ENCODE measurements around the gene PTPRO. TPM values are rescaled to one million over a fixed set of nuclear protein-coding genes. Genes with fewer than 3 reads are reported as not detected.
A peak's percentile ranks its signal among the peaks of the same experiment; 100 is the strongest.

The PTPRO gene
- polyA plus RNA-seq, 1 donor (not counting 4 experiments of a cell fraction or from before 2014, with no cell fraction given) = 0.17 TPM

DNA sequence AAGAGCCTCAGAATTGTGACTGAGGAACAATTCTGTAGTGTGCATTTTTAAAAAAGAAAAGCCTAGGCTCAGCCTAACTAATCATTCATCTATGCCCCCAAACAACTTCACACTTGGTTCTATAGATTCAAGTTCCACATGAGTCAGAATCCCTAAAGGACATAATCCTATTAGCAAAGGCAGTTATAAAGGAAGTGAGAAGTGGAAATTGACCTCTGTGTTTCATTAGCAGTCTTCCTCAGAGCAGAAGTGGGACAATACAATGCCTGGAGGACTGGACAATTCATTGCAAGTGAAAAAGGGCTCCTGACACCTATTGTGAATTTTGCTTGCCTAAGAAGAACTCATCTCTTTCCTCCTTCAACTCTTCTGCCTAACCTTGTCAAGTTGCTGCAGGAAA is 222.3 kb downstream of the PTPRO start:
- peaks cover 10% of the 10 kb centered on the region for H3K4me1 ChIP-seq (ENCODE audit: control insufficient read depth, extremely low read depth, insufficient read depth, low read length)
- H3K9me1 ChIP-seq (ENCODE audit: control insufficient read depth, extremely low read depth, insufficient read depth, low read length) = no peaks in the 10 kb centered on the region
- dilution Hi-C loops (cut with MboI; ENCODE audit: extremely low pct_ligation_motif_present, low sequenced_read_pairs) = no loop called here
- H3K9ac ChIP-seq (ENCODE audit: control insufficient read depth, extremely low read depth, insufficient read depth, low read length) = no peak overlapping the region
- FAIRE-seq = peak; percentile 41
- no peaks in the 10 kb centered on the region for H3K27me3 ChIP-seq (ENCODE audit: control insufficient read depth, extremely low read depth, insufficient read depth, low read length)
- no peaks in the 10 kb centered on the region for H3K9me3 ChIP-seq (ENCODE audit: control insufficient read depth, low read depth, low read length)
- H3K36me3 ChIP-seq (ENCODE audit: control insufficient read depth in 2 of 2, extremely low read depth in 1 of 2, insufficient read depth in 2 of 2, low read length in 2 of 2) = no peaks in the 10 kb centered on the region
- no peak overlapping the region for H3K27ac ChIP-seq (ENCODE audit: control insufficient read depth, insufficient read depth, low read length)
- H3K4me3 ChIP-seq (ENCODE audit: control insufficient read depth in 2 of 3, extremely low read depth in 1 of 3, insufficient read depth in 2 of 3, low read depth in 1 of 3, low read length in 3 of 3) = no peak overlapping the region
- H2AFZ ChIP-seq (ENCODE audit: control insufficient read depth, low read length) = no peak overlapping the region
- H3K79me2 ChIP-seq (ENCODE audit: control insufficient read depth, insufficient read depth, low read length) = no peaks in the 10 kb centered on the region
- TF ChIP-seq, protein P1, sequence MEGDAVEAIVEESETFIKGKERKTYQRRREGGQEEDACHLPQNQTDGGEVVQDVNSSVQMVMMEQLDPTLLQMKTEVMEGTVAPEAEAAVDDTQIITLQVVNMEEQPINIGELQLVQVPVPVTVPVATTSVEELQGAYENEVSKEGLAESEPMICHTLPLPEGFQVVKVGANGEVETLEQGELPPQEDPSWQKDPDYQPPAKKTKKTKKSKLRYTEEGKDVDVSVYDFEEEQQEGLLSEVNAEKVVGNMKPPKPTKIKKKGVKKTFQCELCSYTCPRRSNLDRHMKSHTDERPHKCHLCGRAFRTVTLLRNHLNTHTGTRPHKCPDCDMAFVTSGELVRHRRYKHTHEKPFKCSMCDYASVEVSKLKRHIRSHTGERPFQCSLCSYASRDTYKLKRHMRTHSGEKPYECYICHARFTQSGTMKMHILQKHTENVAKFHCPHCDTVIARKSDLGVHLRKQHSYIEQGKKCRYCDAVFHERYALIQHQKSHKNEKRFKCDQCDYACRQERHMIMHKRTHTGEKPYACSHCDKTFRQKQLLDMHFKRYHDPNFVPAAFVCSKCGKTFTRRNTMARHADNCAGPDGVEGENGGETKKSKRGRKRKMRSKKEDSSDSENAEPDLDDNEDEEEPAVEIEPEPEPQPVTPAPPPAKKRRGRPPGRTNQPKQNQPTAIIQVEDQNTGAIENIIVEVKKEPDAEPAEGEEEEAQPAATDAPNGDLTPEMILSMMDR (optimal IDR thresholded peaks at IDR 0.05 in 1 of 3, IDR thresholded peaks at IDR 0.05 in 1 of 3, conservative IDR thresholded peaks at IDR 0.05 in 1 of 3; ENCODE audit: extremely low read depth in 1 of 3, insufficient read depth in 2 of 3, low read length in 3 of 3) = no peak
- no peak for TF ChIP-seq EZH2 (IDR thresholded peaks at IDR 0.05; ENCODE audit: low read length)
- no peak for DNase-seq (ENCODE audit: low read depth, low spot score)
- no peaks in the 10 kb centered on the region for H4K20me1 ChIP-seq (ENCODE audit: control insufficient read depth, extremely low read depth, insufficient read depth, low read length)
- no peak overlapping the region for H3K4me2 ChIP-seq (ENCODE audit: control insufficient read depth, extremely low read depth, insufficient read depth, low read depth, low read length)

- Histone ChIP-seq H3K9ac (ENCODE audit: control insufficient read depth, extremely low read depth, insufficient read depth, low read length) (no peak overlapping the region), H3K79me2 (ENCODE audit: control insufficient read depth, insufficient read depth, low read length) (no peaks in the 10 kb centered on the region), H4K20me1 (ENCODE audit: control insufficient read depth, extremely low read depth, insufficient read depth, low read length) (no peaks in the 10 kb centered on the region), H3K4me1 (ENCODE audit: control insufficient read depth, extremely low read depth, insufficient read depth, low read length) (peaks cover 7% of the 10 kb centered on the region), H3K9me1 (ENCODE audit: control insufficient read depth, extremely low read depth, insufficient read depth, low read length) (no peaks in the 10 kb centered on the region), H3K4me3 (ENCODE audit: control insufficient read depth in 2 of 3, extremely low read depth in 1 of 3, insufficient read depth in 2 of 3, low read depth in 1 of 3, low read length in 3 of 3) (no peak overlapping the region), H3K4me2 (ENCODE audit: control insufficient read depth, extremely low read depth, insufficient read depth, low read depth, low read length) (no peak overlapping the region), H3K27me3 (ENCODE audit: control insufficient read depth, extremely low read depth, insufficient read depth, low read length) (no peaks in the 10 kb centered on the region), H3K9me3 (ENCODE audit: control insufficient read depth, low read depth, low read length) (no peaks in the 10 kb centered on the region), H2AFZ (ENCODE audit: control insufficient read depth, low read length) (no peak overlapping the region), H3K27ac (ENCODE audit: control insufficient read depth, insufficient read depth, low read length) (no peak overlapping the region), H3K36me3 (ENCODE audit: control insufficient read depth in 2 of 2, extremely low read depth in 1 of 2, insufficient read depth in 2 of 2, low read length in 2 of 2) (no peaks in the 10 kb centered on the region)
- no peak for TF ChIP-seq EZH2 (IDR thresholded peaks at IDR 0.05; ENCODE audit: low read length)
- TF ChIP-seq, protein P1 (optimal IDR thresholded peaks at IDR 0.05 in 1 of 3, IDR thresholded peaks at IDR 0.05 in 1 of 3, conservative IDR thresholded peaks at IDR 0.05 in 1 of 3; ENCODE audit: extremely low read depth in 1 of 3, insufficient read depth in 2 of 3, low read length in 3 of 3) = no peak
- no peak for FAIRE-seq
- DNase-seq (ENCODE audit: low read depth, low spot score) = no peak
- dilution Hi-C loops (cut with MboI; ENCODE audit: extremely low pct_ligation_motif_present, low sequenced_read_pairs) = no loop called here
Observed at GRCh38 chr12:15545334-15545733, 223.0 kb downstream of the PTPRO start.

Data from keratinocyte (primary cell).